ENCODE measurements around the gene OR2T27. TPM values are rescaled to one million over a fixed set of nuclear protein-coding genes. Genes with fewer than 3 reads are reported as not detected.

The OR2T27 gene
- total RNA-seq, 4 donors from 2014 or later, result not detected

- DNase-seq (ENCODE audit: low spot score) (no peak), ATAC-seq (ENCODE audit: low FRiP score) (no peak)
- TF ChIP-seq CTCF (IDR thresholded peaks at IDR 0.05), result no peak
These were observed 37.2 kb downstream of the OR2T27 start for GRCh38 chr1:248618119-248618518.

GRCh38 chr1:248613742-248614141, 41.6 kb downstream of the OR2T27 start:
- TF ChIP-seq CTCF (IDR thresholded peaks at IDR 0.05), result no peak
- ATAC-seq (ENCODE audit: low FRiP score) (no peak), DNase-seq (ENCODE audit: low spot score) (no peak)

GRCh38 chr1:248611883-248612414, 43.4 kb downstream of the OR2T27 start:
- no peak for TF ChIP-seq CTCF (IDR thresholded peaks at IDR 0.05)
- ATAC-seq (ENCODE audit: low FRiP score), result no peak
- DNase-seq (ENCODE audit: low spot score), result no peak

- ATAC-seq (ENCODE audit: low FRiP score) (no peak), DNase-seq (ENCODE audit: low spot score) (no peak)
- no peak for TF ChIP-seq CTCF (IDR thresholded peaks at IDR 0.05)
These were observed 45.0 kb downstream of the OR2T27 start for GRCh38 chr1:248610301-248610700.

Other genes starting within 250 kb of the OR2T27 start
- not detected for gene OR2T2, start 209.9 kb downstream of the OR2T27 start, total RNA-seq
- gene OR2T3, start 182.2 kb downstream of the OR2T27 start, total RNA-seq, result not detected
- not detected for gene OR2T5, start 166.9 kb downstream of the OR2T27 start, total RNA-seq
- not detected for gene OR2G6, start 147.5 kb downstream of the OR2T27 start, total RNA-seq
- gene OR2T29, start 92.8 kb downstream of the OR2T27 start, total RNA-seq, result not detected
- gene OR2T34, start 80.8 kb downstream of the OR2T27 start, total RNA-seq, result not detected
- gene OR2T10, start 57.8 kb downstream of the OR2T27 start, total RNA-seq, result not detected
- not detected for gene OR2T11, start 20.4 kb downstream of the OR2T27 start, total RNA-seq
- not detected for gene OR2T35, start 10.2 kb downstream of the OR2T27 start, total RNA-seq
- gene OR14I1, start 47.2 kb upstream of the OR2T27 start, total RNA-seq, result not detected
- not detected for gene LYPD8, start 100.2 kb upstream of the OR2T27 start, total RNA-seq
- gene SH3BP5L, start 170.4 kb upstream of the OR2T27 start, total RNA-seq, result 10 to 100 TPM in 3 of 4 donors, 1 to 10 TPM in 1; 9.7 to 20.0 (median 15.2) TPM
- gene ZNF672, start 182.7 kb upstream of the OR2T27 start, total RNA-seq, result 10 to 100 TPM; 25.5 to 40.8 (median 26.8) TPM
- 10 to 100 TPM; 18.4 to 30.6 (median 24.8) TPM for gene ZNF692, start 203.6 kb upstream of the OR2T27 start, total RNA-seq

Data from omental fat pad (tissue), 4 donors.